ENCODE data around the gene METTL6. TPM values are rescaled to one million over a fixed set of nuclear protein-coding genes. Genes with fewer than 3 reads are reported as not detected.

METTL6 gene
- total and polyA plus RNA-seq, 2 experiments from 2014 or later = 21.6 to 30.9 TPM

GRCh38 chr3:15452961-15453360 is 25.6 kb upstream of the METTL6 start:
- Histone ChIP-seq H3K9ac (no peak overlapping the region), H3K79me2 (ENCODE audit: insufficient read depth) (no peaks in the 10 kb centered on the region), H3K27me3 (replicated peaks; ENCODE audit: insufficient read depth) (no peaks in the 10 kb centered on the region), H4K20me1 (ENCODE audit: insufficient read depth) (no peaks in the 10 kb centered on the region), H3K27ac (no peak overlapping the region), H3K4me2 (ENCODE audit: unreplicated experiment) (no peak overlapping the region), H3K9me2 (ENCODE audit: insufficient read depth) (no peaks in the 10 kb centered on the region), H3K4me1 (ENCODE audit: insufficient read depth) (no peaks in the 10 kb centered on the region), H2AFZ (no peak overlapping the region), H3F3A (ENCODE audit: insufficient read depth) (no peaks in the 10 kb centered on the region), H3K4me3 (no peak overlapping the region), H3K36me3 (ENCODE audit: low read depth) (no peaks in the 10 kb centered on the region), H3K9me3 (ENCODE audit: low read depth) (no peaks in the 10 kb centered on the region)
- DNase-seq = no peak
- in situ Hi-C loops (cut with MboI) = no loop called here
- no peak for TF ChIP-seq EZH2phosphoT487 (IDR thresholded peaks at IDR 0.05; ENCODE audit: insufficient read depth, low read depth)
- TF ChIP-seq EZH2 (IDR thresholded peaks at IDR 0.05; ENCODE audit: insufficient read depth, poor library complexity, severe bottlenecking) = no peak
- WGBS, 2 experiments (ENCODE audit: low coverage in 1 of 2, low lambda C conversion rate in 2 of 2, missing lambda C conversion rate in 2 of 2) = 70 to 80% methylated on average over 5 of the region's 5 CpGs

GRCh38 chr3:15452156-15452555 is 24.8 kb upstream of the METTL6 start:
- DNase-seq = no peak
- no peaks in the 10 kb centered on the region for H3K4me1 ChIP-seq (ENCODE audit: insufficient read depth)
- 79 to 80% methylated on average over 9 of the region's 9 CpGs for WGBS, 2 experiments (ENCODE audit: low coverage in 1 of 2, low lambda C conversion rate in 2 of 2, missing lambda C conversion rate in 2 of 2)

GRCh38 chr3:15451216-15452113 is 24.1 kb upstream of the METTL6 start:
- Histone ChIP-seq H3K4me3 (no peak overlapping the region), H3K4me1 (ENCODE audit: insufficient read depth) (no peaks in the 10 kb centered on the region), H3K27me3 (replicated peaks; ENCODE audit: insufficient read depth) (no peaks in the 10 kb centered on the region), H3K4me2 (ENCODE audit: unreplicated experiment) (no peak overlapping the region), H3K9me3 (ENCODE audit: low read depth) (no peaks in the 10 kb centered on the region), H2AFZ (no peak overlapping the region), H3K36me3 (ENCODE audit: low read depth) (no peaks in the 10 kb centered on the region), H3K79me2 (ENCODE audit: insufficient read depth) (no peaks in the 10 kb centered on the region), H3K27ac (no peak overlapping the region), H3F3A (ENCODE audit: insufficient read depth) (no peaks in the 10 kb centered on the region), H3K9ac (no peak overlapping the region), H3K9me2 (ENCODE audit: insufficient read depth) (no peaks in the 10 kb centered on the region), H4K20me1 (ENCODE audit: insufficient read depth) (no peaks in the 10 kb centered on the region)
- WGBS, 2 experiments (ENCODE audit: low coverage in 1 of 2, low lambda C conversion rate in 2 of 2, missing lambda C conversion rate in 2 of 2) = 86 to 88% methylated on average over 18 of the region's 18 CpGs
- TF ChIP-seq EZH2phosphoT487 (IDR thresholded peaks at IDR 0.05; ENCODE audit: insufficient read depth, low read depth) (no peak), EZH2 (IDR thresholded peaks at IDR 0.05; ENCODE audit: insufficient read depth, poor library complexity, severe bottlenecking) (no peak)
- DNase-seq = no peak
- in situ Hi-C loops (cut with MboI) = no loop called here

More at GRCh38 chr3:15452156-15452555, 24.8 kb upstream of the METTL6 start:
- Histone ChIP-seq H3K79me2 (ENCODE audit: insufficient read depth) (no peaks in the 10 kb centered on the region), H3K27ac (no peak overlapping the region), H4K20me1 (ENCODE audit: insufficient read depth) (no peaks in the 10 kb centered on the region), H3K4me3 (no peak overlapping the region), H2AFZ (no peak overlapping the region), H3K27me3 (replicated peaks; ENCODE audit: insufficient read depth) (no peaks in the 10 kb centered on the region), H3K9ac (no peak overlapping the region), H3F3A (ENCODE audit: insufficient read depth) (no peaks in the 10 kb centered on the region), H3K4me2 (ENCODE audit: unreplicated experiment) (no peak overlapping the region), H3K9me2 (ENCODE audit: insufficient read depth) (no peaks in the 10 kb centered on the region), H3K9me3 (ENCODE audit: low read depth) (no peaks in the 10 kb centered on the region), H3K36me3 (ENCODE audit: low read depth) (no peaks in the 10 kb centered on the region)
- TF ChIP-seq EZH2 (IDR thresholded peaks at IDR 0.05; ENCODE audit: insufficient read depth, poor library complexity, severe bottlenecking) (no peak), EZH2phosphoT487 (IDR thresholded peaks at IDR 0.05; ENCODE audit: insufficient read depth, low read depth) (no peak)
- in situ Hi-C loops (cut with MboI) = no loop called here

GRCh38 chr3:15450438-15451215 is 23.3 kb upstream of the METTL6 start:
- 73 to 78% methylated on average over 12 of the region's 12 CpGs for WGBS, 2 experiments (ENCODE audit: low coverage in 1 of 2, low lambda C conversion rate in 2 of 2, missing lambda C conversion rate in 2 of 2)
- Histone ChIP-seq H2AFZ (no peak overlapping the region), H3K27me3 (replicated peaks; ENCODE audit: insufficient read depth) (no peaks in the 10 kb centered on the region), H3K36me3 (ENCODE audit: low read depth) (no peaks in the 10 kb centered on the region), H3K9me3 (ENCODE audit: low read depth) (no peaks in the 10 kb centered on the region), H3F3A (ENCODE audit: insufficient read depth) (no peaks in the 10 kb centered on the region), H3K4me1 (ENCODE audit: insufficient read depth) (no peaks in the 10 kb centered on the region), H4K20me1 (ENCODE audit: insufficient read depth) (no peaks in the 10 kb centered on the region), H3K79me2 (ENCODE audit: insufficient read depth) (no peaks in the 10 kb centered on the region), H3K9ac (no peak overlapping the region), H3K9me2 (ENCODE audit: insufficient read depth) (no peaks in the 10 kb centered on the region), H3K4me2 (ENCODE audit: unreplicated experiment) (no peak overlapping the region), H3K4me3 (no peak overlapping the region), H3K27ac (no peak overlapping the region)
- in situ Hi-C loops (cut with MboI) = no loop called here
- TF ChIP-seq EZH2 (IDR thresholded peaks at IDR 0.05; ENCODE audit: insufficient read depth, poor library complexity, severe bottlenecking) = no peak
- TF ChIP-seq EZH2phosphoT487 (IDR thresholded peaks at IDR 0.05; ENCODE audit: insufficient read depth, low read depth) = no peak
- DNase-seq = no peak

Data from GM23248 (cell line).